HCT116 (cell line): ENCODE measurements around the gene RAPGEF2.

Experiments used
- CTCF ChIP-seq, 3 experiments: fragments of 200-600 bp in 1 of 3; sonication (generic) in 1 of 3; IDR thresholded peaks in 2 of 3; conservative IDR thresholded peaks in 1 of 3; 2 replicates each; pipeline ENCODE4 v1.5.1; 2012 to 2017; ENCODE audit warnings: low read depth in 2 of 3, low read length in 2 of 3, antibody characterized with exemption in 1 of 3, borderline replicate concordance in 1 of 3, control low read depth in 1 of 3, mild to moderate bottlenecking in 1 of 3, mixed read lengths in 1 of 3, mixed run types in 1 of 3, moderate library complexity in 1 of 3; ENCODE audit not compliant: insufficient read depth in 1 of 3
- EZH2 ChIP-seq: fragments of 200-600 bp; sonication (generic); IDR thresholded peaks from 2 replicates; pipeline ENCODE4 v1.6.1; 2017; ENCODE audit warnings: antibody characterized with exemption, mixed run types
- POLR2A ChIP-seq: IDR thresholded peaks from 2 replicates; pipeline ENCODE4 v1.7.0; 2011; ENCODE audit warnings: borderline replicate concordance; ENCODE audit not compliant: insufficient read depth, insufficient read length; ENCODE audit errors: extremely low read depth
- RAD21 ChIP-seq: IDR thresholded peaks from 2 replicates; pipeline ENCODE4 v1.6.1; 2012; ENCODE audit warnings: low read depth, mild to moderate bottlenecking

GRCh38 chr4:159292137-159292896, 189.4 kb downstream of the RAPGEF2 start:
- TF ChIP-seq EZH2: no peak
- 0 out of 6 replicates have a peak, but pooled peaks of 1 of the 3 experiments have one; percentile 13 for TF ChIP-seq CTCF (IDR thresholded peaks at IDR 0.05 in 2 of 3, conservative IDR thresholded peaks at IDR 0.05 in 1 of 3; ENCODE audit: borderline replicate concordance in 1 of 3, insufficient read depth in 1 of 3, low read depth in 2 of 3, low read length in 2 of 3)
- no peak for TF ChIP-seq POLR2A
- 0 out of 2 replicates have a peak, but pooled peaks have one; percentile 3 for TF ChIP-seq RAD21
